SK-N-SH (cell line): ENCODE data around the gene FOXK2. TPM values are rescaled to one million over a fixed set of nuclear protein-coding genes. Genes with fewer than 3 reads are reported as not detected.

Experiments
- CTCF ChIA-PET: fragments of 300-600, 350-600 bp; formaldehyde crosslinking; extraction: SDS; loops from one replicate; lab custom pipeline; 2021; lab: Yijun Ruan, JAX
- POLR2A ChIA-PET: fragments of 350-600 bp; sonication (Branson Sonifier 250); formaldehyde crosslinking; extraction: SDS; loops from one replicate; lab custom pipeline; 2020; ENCODE audit warnings: antibody characterized with exemption, inconsistent platforms; lab: Yijun Ruan, JAX
- DNase-seq: peaks from one replicate; pipeline ENCODE4 v3.0.0; 2012
- H2AFZ ChIP-seq: fragments of 200-600 bp; sonication (generic); 2 replicates; pipeline ENCODE4 v1.8.1; 2016; ENCODE audit warnings: antibody characterized with exemption, mild to moderate bottlenecking, low read depth
- H3F3A ChIP-seq: fragments of 200-600 bp; sonication (generic); replicated peaks from 2 replicates; pipeline ENCODE3; 2016; ENCODE audit warnings: antibody characterized with exemption, mild to moderate bottlenecking; ENCODE audit not compliant: insufficient read depth
- H3K27ac ChIP-seq, 2 experiments: fragments of 200-500 bp in 1 of 2; fragments of 200-600 bp in 1 of 2; sonication (Bioruptor generic) in 1 of 2; sonication (generic), shearing (Covaris generic) in 1 of 2; 2 replicates each; pipeline versions ENCODE4 v1.5.1 to v1.6.1; 2014 to 2016; ENCODE audit warnings: low read depth in 2 of 2, inconsistent platforms in 1 of 2, low read length in 1 of 2, mild to moderate bottlenecking in 1 of 2, mixed read lengths in 1 of 2
- H3K27me3 ChIP-seq: fragments of 200-600 bp; sonication (generic), shearing (Covaris generic); 2 replicates; pipeline ENCODE4 v1.6.1; 2016; ENCODE audit warnings: mixed run types; ENCODE audit not compliant: insufficient read depth
- H3K36me3 ChIP-seq, 2 experiments: fragments of 200-500 bp in 1 of 2; fragments of 200-600 bp in 1 of 2; sonication (Bioruptor generic) in 1 of 2; sonication (generic) in 1 of 2; replicated peaks in 1 of 2; 2 replicates each; pipeline versions ENCODE3 to v1.5.1; 2014 to 2016; ENCODE audit warnings: low read length in 1 of 2, mild to moderate bottlenecking in 1 of 2; ENCODE audit not compliant: insufficient read depth in 2 of 2, control insufficient read depth in 1 of 2
- H3K4me1 ChIP-seq, 2 experiments: fragments of 200-500 bp in 1 of 2; fragments of 200-600 bp in 1 of 2; sonication (Bioruptor generic) in 1 of 2; sonication (generic), shearing (Covaris generic) in 1 of 2; 2 replicates each; pipeline versions ENCODE4 v1.5.1 to v1.6.1; 2014 to 2016; ENCODE audit warnings: low read depth in 1 of 2, low read length in 1 of 2, mixed run types in 1 of 2; ENCODE audit not compliant: insufficient read depth in 2 of 2, control insufficient read depth in 1 of 2
- H3K4me2 ChIP-seq: fragments of 200-600 bp; sonication (generic), shearing (Covaris generic); 2 replicates; pipeline ENCODE4 v1.6.1; 2017; ENCODE audit warnings: mixed run types
- H3K4me3 ChIP-seq, 2 experiments: fragments of 200-500 bp in 1 of 2; fragments of 200-600 bp in 1 of 2; sonication (Bioruptor generic) in 1 of 2; sonication (generic), shearing (Covaris generic) in 1 of 2; 2 replicates each; pipeline versions ENCODE4 v1.5.1 to v1.8.1; 2014 to 2016; ENCODE audit warnings: low read depth in 2 of 2, inconsistent platforms in 1 of 2, low read length in 1 of 2, mild to moderate bottlenecking in 1 of 2, mixed read lengths in 1 of 2, moderate library complexity in 1 of 2
- H3K79me2 ChIP-seq: fragments of 200-600 bp; sonication (generic); 2 replicates; pipeline ENCODE4 v1.8.1; 2017; ENCODE audit warnings: mild to moderate bottlenecking; ENCODE audit not compliant: insufficient read depth
- H3K9ac ChIP-seq: fragments of 200-600 bp; sonication (generic); 2 replicates; pipeline ENCODE4 v1.6.1; 2017; ENCODE audit warnings: mixed run types
- H3K9me2 ChIP-seq: fragments of 200-600 bp; sonication (generic); 2 replicates; pipeline ENCODE4 v1.6.1; 2017; ENCODE audit warnings: mixed run types
- H3K9me3 ChIP-seq: fragments of 200-600 bp; sonication (generic); 2 replicates; pipeline ENCODE4 v1.6.1; 2017; ENCODE audit warnings: mixed run types, mild to moderate bottlenecking, moderate library complexity
- H4K20me1 ChIP-seq: fragments of 200-600 bp; sonication (generic); 2 replicates; pipeline ENCODE4 v1.6.1; 2017; ENCODE audit warnings: mild to moderate bottlenecking, mixed run types; ENCODE audit not compliant: insufficient read depth
- ELF1 ChIP-seq: IDR thresholded peaks from 2 replicates; pipeline ENCODE4 v1.4.0; 2012
- GATA2 ChIP-seq: sonication (generic); formaldehyde crosslinking; IDR thresholded peaks from 2 replicates; pipeline ENCODE4 v1.5.0; 2020; ENCODE audit warnings: mild to moderate bottlenecking, missing genetic modification reagents
- JUND ChIP-seq: IDR thresholded peaks from 2 replicates; pipeline ENCODE4 v1.4.0; 2012
- MEF2A ChIP-seq: IDR thresholded peaks from 2 replicates; pipeline ENCODE4 v1.4.0; 2012; ENCODE audit warnings: low read depth, borderline replicate concordance
- MXI1 ChIP-seq: IDR thresholded peaks from 2 replicates; pipeline ENCODE4 v1.6.1; 2012; ENCODE audit warnings: mild to moderate bottlenecking, low read depth, low read length, improper control_type of control experiment
- NFIC ChIP-seq: IDR thresholded peaks from 2 replicates; pipeline ENCODE4 v1.4.0; 2012; ENCODE audit warnings: borderline replicate concordance
- NRF1 ChIP-seq: IDR thresholded peaks from 2 replicates; pipeline ENCODE4 v1.6.1; 2012; ENCODE audit warnings: low read depth, mild to moderate bottlenecking, low read length
- RCOR1 ChIP-seq: fragments of 150-350 bp; IDR thresholded peaks from 2 replicates; pipeline ENCODE4 v1.6.1; 2017; ENCODE audit warnings: antibody characterized with exemption, low read length
- RFX5 ChIP-seq: IDR thresholded peaks from 2 replicates; pipeline ENCODE4 v1.6.1; 2012; ENCODE audit warnings: mild to moderate bottlenecking, improper control_type of control experiment, low read length
- WGBS: methylation state at CpG from one replicate; pipeline ENCODE4 v1.1.6; 2017; ENCODE audit warnings: low lambda C conversion rate; 5-methylcytosine and 5-hydroxymethylcytosine counted together
- polyA plus RNA-seq, 3 experiments: library from polyadenylated mRNA; depleted of rRNA; stranded (reverse); fragments of >200 nt; gene quantifications; 2 replicates each; pipeline ENCODE4 v1.2.3, GENCODE V29; 2012
- TF ChIP-seq, protein P1 (sequence below): IDR thresholded peaks from 2 replicates; pipeline ENCODE4 v1.4.0; 2012; ENCODE audit warnings: low read depth
- TF ChIP-seq, protein P2 (sequence below): IDR thresholded peaks from 2 replicates; pipeline ENCODE4 v1.4.0; 2012; ENCODE audit warnings: low read depth, borderline replicate concordance
- TF ChIP-seq, protein P3 (sequence below): fragments of 200-600 bp; sonication (generic); IDR thresholded peaks from 2 replicates; pipeline ENCODE4 v1.6.1; 2017; ENCODE audit warnings: antibody characterized with exemption, mild to moderate bottlenecking, moderate library complexity
- TF ChIP-seq, protein P4 (sequence below): IDR thresholded peaks from 2 replicates; pipeline ENCODE4 v1.6.1; 2012; ENCODE audit warnings: mild to moderate bottlenecking, low read depth, low read length, moderate library complexity
- TF ChIP-seq, protein P5 (sequence below): fragments of 150-350 bp; IDR thresholded peaks from 2 replicates; pipeline ENCODE4 v1.6.1; 2017; ENCODE audit warnings: antibody characterized with exemption, low read length, low read depth, borderline replicate concordance

The FOXK2 gene
- polyA plus RNA-seq, 1 of the 3 experiments (the other 2 are of a cell fraction): 36.4 TPM

DNA sequence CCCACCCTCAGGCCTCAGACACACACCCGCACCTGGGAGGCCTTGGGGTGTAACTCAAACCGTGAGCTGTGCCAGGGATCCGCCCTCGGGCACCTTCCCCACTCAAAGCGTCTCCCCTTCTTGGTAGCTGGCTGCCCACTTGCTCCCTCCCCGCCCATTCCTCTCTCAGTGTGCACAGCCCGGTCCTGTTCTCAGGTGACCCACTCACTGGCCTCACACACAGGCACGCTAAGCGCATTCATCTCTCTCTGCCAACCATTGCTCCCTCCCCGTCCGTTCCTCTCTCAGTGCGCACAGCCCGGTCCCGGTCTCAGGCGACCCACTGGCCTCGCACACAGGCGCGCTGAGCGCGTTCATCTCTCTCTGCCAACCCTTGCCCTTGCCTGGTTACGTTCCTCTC, 107.9 kb downstream of the FOXK2 start:
- 92% methylated on average over 21 of the region's 21 CpGs for WGBS
- ChIA-PET POLR2A (no interaction called here), CTCF (no interaction called here)
- Histone ChIP-seq H3K9me3 (no peaks in the 10 kb centered on the region), H3K4me2 (no peak overlapping the region), H3K4me1 (no peaks in the 10 kb centered on the region), H3K36me3 (peaks cover 45 to 66% of the 10 kb centered on the region in 2 experiments), H4K20me1 (peaks cover 18% of the 10 kb centered on the region), H3K9me2 (no peaks in the 10 kb centered on the region), H3K79me2 (peaks cover 72% of the 10 kb centered on the region), H3K4me3 (no peak overlapping the region), H2AFZ (no peak overlapping the region), H3K27me3 (no peaks in the 10 kb centered on the region), H3F3A (no peaks in the 10 kb centered on the region), H3K27ac (no peak overlapping the region), H3K9ac (no peak overlapping the region)
- no peak for DNase-seq
- TF ChIP-seq MEF2A (no peak), RFX5 (no peak), RCOR1 (no peak), NFIC (no peak), GATA2 (no peak), MXI1 (no peak), NRF1 (no peak), JUND (no peak), ELF1 (no peak)
- TF ChIP-seq, protein P1, sequence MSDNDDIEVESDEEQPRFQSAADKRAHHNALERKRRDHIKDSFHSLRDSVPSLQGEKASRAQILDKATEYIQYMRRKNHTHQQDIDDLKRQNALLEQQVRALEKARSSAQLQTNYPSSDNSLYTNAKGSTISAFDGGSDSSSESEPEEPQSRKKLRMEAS: no peak
- TF ChIP-seq, protein P2, sequence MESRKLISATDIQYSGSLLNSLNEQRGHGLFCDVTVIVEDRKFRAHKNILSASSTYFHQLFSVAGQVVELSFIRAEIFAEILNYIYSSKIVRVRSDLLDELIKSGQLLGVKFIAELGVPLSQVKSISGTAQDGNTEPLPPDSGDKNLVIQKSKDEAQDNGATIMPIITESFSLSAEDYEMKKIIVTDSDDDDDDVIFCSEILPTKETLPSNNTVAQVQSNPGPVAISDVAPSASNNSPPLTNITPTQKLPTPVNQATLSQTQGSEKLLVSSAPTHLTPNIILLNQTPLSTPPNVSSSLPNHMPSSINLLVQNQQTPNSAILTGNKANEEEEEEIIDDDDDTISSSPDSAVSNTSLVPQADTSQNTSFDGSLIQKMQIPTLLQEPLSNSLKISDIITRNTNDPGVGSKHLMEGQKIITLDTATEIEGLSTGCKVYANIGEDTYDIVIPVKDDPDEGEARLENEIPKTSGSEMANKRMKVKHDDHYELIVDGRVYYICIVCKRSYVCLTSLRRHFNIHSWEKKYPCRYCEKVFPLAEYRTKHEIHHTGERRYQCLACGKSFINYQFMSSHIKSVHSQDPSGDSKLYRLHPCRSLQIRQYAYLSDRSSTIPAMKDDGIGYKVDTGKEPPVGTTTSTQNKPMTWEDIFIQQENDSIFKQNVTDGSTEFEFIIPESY: no peak
- TF ChIP-seq, protein P3, sequence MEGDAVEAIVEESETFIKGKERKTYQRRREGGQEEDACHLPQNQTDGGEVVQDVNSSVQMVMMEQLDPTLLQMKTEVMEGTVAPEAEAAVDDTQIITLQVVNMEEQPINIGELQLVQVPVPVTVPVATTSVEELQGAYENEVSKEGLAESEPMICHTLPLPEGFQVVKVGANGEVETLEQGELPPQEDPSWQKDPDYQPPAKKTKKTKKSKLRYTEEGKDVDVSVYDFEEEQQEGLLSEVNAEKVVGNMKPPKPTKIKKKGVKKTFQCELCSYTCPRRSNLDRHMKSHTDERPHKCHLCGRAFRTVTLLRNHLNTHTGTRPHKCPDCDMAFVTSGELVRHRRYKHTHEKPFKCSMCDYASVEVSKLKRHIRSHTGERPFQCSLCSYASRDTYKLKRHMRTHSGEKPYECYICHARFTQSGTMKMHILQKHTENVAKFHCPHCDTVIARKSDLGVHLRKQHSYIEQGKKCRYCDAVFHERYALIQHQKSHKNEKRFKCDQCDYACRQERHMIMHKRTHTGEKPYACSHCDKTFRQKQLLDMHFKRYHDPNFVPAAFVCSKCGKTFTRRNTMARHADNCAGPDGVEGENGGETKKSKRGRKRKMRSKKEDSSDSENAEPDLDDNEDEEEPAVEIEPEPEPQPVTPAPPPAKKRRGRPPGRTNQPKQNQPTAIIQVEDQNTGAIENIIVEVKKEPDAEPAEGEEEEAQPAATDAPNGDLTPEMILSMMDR: no peak
- TF ChIP-seq, protein P4, sequence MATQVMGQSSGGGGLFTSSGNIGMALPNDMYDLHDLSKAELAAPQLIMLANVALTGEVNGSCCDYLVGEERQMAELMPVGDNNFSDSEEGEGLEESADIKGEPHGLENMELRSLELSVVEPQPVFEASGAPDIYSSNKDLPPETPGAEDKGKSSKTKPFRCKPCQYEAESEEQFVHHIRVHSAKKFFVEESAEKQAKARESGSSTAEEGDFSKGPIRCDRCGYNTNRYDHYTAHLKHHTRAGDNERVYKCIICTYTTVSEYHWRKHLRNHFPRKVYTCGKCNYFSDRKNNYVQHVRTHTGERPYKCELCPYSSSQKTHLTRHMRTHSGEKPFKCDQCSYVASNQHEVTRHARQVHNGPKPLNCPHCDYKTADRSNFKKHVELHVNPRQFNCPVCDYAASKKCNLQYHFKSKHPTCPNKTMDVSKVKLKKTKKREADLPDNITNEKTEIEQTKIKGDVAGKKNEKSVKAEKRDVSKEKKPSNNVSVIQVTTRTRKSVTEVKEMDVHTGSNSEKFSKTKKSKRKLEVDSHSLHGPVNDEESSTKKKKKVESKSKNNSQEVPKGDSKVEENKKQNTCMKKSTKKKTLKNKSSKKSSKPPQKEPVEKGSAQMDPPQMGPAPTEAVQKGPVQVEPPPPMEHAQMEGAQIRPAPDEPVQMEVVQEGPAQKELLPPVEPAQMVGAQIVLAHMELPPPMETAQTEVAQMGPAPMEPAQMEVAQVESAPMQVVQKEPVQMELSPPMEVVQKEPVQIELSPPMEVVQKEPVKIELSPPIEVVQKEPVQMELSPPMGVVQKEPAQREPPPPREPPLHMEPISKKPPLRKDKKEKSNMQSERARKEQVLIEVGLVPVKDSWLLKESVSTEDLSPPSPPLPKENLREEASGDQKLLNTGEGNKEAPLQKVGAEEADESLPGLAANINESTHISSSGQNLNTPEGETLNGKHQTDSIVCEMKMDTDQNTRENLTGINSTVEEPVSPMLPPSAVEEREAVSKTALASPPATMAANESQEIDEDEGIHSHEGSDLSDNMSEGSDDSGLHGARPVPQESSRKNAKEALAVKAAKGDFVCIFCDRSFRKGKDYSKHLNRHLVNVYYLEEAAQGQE: no peak
- TF ChIP-seq, protein P5, sequence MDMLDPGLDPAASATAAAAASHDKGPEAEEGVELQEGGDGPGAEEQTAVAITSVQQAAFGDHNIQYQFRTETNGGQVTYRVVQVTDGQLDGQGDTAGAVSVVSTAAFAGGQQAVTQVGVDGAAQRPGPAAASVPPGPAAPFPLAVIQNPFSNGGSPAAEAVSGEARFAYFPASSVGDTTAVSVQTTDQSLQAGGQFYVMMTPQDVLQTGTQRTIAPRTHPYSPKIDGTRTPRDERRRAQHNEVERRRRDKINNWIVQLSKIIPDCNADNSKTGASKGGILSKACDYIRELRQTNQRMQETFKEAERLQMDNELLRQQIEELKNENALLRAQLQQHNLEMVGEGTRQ: no peak
